ENCODE data around the gene XCR1. TPM values are rescaled to one million over a fixed set of nuclear protein-coding genes. Genes with fewer than 3 reads are reported as not detected.

The XCR1 gene
- total and polyA plus RNA-seq, 9 of the 15 experiments (the other 6 are each of a cell fraction or from before 2014, with no cell fraction given): not detected

GRCh38 chr3:45981346-45982074, 45.8 kb downstream of the XCR1 start (continued):
- TF ChIP-seq THAP7 (CRISPR knock-in tag; IDR thresholded peaks at IDR 0.05) (no peak), MTA1 (IDR thresholded peaks at IDR 0.05; ENCODE audit: borderline replicate concordance) (no peak), ZNF318 (IDR thresholded peaks at IDR 0.05; ENCODE audit: borderline replicate concordance in 1 of 2, low read depth in 1 of 2) (no peak), MAFK (IDR thresholded peaks at IDR 0.05; ENCODE audit: low read length) (no peak), CSDE1 (IDR thresholded peaks at IDR 0.05) (no peak), ZZZ3 (IDR thresholded peaks at IDR 0.05) (no peak), HOXB6 (CRISPR knock-in tag; IDR thresholded peaks at IDR 0.05; ENCODE audit: borderline replicate concordance) (no peak), RBBP5 (IDR thresholded peaks at IDR 0.05; ENCODE audit: borderline replicate concordance, insufficient read depth, low read length, poor library complexity, severe bottlenecking) (no peak), ZNF134 (CRISPR knock-in tag; conservative IDR thresholded peaks at IDR 0.05) (no peak), JUND (IDR thresholded peaks at IDR 0.05; ENCODE audit: borderline replicate concordance, low read depth, low read length) (peak; percentile 93), JUND (tag; IDR thresholded peaks at IDR 0.05; ENCODE audit: borderline replicate concordance, low read depth, low read length) (peak; percentile 92), ZNF696 (CRISPR knock-in tag; conservative IDR thresholded peaks at IDR 0.05) (no peak), ZBTB34 (CRISPR knock-in tag; IDR thresholded peaks at IDR 0.05) (no peak), HIVEP1 (CRISPR knock-in tag; IDR thresholded peaks at IDR 0.05) (no peak), SIN3B (IDR thresholded peaks at IDR 0.05; ENCODE audit: low read depth) (no peak), RHOXF2B (CRISPR knock-in tag; conservative IDR thresholded peaks at IDR 0.05) (no peak), HEY1 (CRISPR knock-in tag; IDR thresholded peaks at IDR 0.05; ENCODE audit: borderline replicate concordance) (no peak)

Measured in K562 (cell line).